ENCODE data around the gene NFATC1.

NFATC1 gene

DNA sequence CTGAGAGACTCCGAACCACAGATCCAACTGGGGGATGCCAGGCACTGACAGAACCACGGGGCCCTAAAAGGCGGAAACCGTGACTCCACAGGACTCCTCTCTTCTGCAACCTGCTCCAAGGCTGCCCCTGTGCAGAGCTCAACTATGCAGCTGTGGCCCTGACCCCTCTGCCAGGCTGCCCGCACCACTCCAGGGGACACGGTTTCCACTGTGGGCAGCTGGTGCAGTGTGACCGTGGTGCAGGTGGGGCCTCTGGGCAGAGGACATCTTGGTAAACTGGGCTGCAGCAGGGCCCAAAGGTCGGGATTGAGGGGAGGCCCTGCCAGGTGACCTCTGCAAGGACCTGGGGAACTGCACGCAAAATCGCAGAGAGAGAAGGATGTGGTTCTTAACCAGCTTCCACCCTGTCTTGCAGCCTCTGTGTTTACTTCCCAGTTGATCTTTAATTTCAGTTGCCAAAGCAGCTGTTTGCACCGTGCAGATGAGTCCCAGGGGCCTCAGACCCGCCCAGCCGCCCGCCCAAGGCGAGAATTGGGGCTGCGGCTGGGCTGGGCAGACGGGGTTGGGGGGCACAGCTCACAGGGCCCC lies 179.3 kb downstream of the NFATC1 start:
- no peak for DNase-seq (ENCODE audit: low spot score)

DNA sequence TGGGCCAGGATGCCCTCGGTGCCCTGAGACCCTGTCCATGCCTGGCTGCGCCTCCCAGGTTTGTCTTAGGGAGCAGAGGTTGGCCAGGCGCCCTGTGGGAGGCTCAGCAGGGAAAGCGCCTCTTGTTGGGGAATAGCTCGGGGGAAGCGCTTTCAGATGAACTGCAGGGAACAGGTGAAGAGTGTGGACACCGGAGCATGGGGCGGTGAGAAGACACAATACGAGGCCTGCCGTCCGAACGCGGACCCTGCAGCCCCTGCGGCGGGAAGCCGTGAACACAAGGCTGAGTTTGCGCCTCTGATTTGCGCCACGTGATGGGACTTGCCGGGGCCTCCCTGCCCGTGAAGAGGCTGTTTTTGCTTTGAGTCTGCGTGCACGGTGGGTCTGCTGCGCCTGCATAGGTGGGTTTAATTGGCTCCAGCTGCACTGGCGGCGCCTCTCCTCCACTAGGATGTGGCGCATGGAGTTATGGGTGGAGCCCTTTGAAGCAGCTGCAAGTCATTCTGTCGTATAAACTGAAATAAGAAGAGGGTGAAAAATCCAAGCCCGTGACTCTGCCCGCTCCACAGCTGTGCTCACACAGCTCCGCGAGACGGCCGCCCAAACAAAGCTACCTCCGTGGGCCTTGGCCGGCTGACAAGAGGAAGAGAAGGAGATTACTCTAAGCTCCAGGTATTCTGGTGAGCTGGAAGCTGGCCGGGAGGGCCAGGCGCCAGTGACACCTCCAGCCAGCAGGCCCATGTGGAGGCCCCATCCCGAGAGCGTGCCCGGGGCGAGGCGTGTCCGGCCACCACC lies 180.4 kb downstream of the NFATC1 start:
- DNase-seq (ENCODE audit: low spot score): peak; percentile 72

DNA sequence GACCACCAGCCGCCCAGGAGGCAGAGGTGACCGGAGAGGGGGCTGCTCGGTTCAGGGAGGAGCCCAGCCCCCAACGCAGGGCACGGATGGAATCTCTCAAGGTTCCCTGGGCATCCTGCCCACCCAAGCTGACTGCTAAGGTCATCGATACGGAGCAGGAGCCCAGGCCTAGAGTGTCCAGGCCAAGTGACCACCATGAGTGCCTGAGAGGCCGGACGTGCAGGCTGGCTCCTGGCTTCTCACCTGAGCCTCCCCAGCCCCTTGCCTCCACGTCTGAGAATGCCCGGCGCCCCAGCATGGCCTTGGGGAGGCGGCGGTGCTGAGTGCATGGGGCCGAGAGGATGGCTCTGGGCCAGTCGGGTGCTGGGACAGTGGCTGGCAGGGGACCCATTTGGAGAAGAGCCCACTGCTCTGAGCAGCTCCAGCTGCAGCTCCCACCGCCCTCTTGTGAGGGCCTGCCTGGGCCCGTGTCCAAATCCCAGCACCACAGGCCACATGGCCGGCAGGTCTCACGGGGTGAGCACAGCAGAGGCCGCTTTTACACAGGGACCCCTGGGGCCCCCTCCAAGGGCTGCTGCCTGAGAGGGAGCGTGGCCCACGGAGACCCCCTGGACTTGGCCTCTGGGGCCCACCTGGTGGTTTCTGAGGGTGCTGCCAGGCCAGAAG lies 181.1 kb downstream of the NFATC1 start:
- no peak for DNase-seq (ENCODE audit: low spot score)

DNA sequence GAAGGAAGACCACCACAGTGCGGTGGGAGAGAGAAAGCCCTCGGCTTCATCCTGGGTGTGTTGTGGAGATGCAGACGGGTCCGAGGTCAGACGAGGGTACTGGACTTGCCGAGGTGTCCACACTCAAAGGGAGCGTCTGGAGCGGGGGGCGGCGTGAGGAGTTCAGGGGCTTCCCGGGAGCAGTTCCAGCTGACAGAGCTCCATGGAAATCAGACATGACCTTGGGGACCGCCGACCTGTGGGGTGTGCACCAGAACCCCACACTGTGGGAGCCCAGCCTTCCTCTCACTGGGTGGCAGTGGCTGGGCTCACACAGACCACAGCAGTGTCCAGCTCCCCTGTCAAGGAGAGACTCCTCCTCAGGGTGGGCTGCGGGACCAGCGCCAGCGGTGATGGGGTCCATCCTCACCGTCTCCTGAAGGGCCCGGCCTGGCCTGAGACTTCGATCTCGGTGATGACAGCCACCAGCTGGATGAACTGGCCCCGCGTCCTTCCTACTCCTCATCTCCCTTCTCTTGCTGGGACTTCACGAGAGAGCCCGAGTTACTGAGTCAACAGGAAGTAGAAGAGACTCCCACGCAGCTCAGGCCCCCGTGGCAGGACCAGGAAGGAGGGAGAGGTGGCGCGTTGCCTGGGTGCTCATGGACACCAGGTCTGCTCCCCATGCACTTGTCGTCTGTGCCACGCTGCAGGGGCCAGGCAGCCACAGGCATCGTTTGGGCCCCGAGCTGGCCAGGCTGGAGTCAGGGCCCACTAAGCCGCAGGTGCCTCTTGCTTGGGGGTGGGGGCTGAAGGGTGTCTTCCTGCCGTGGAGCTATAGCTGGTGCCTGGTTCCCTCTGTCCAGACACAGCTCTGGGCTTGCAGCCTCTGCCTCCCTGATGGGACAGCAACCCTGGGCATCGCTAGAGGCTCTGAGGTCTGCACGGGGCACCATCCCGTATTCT lies 182.0 kb downstream of the NFATC1 start:
- peak; percentile 76 for DNase-seq (ENCODE audit: low spot score)

DNA sequence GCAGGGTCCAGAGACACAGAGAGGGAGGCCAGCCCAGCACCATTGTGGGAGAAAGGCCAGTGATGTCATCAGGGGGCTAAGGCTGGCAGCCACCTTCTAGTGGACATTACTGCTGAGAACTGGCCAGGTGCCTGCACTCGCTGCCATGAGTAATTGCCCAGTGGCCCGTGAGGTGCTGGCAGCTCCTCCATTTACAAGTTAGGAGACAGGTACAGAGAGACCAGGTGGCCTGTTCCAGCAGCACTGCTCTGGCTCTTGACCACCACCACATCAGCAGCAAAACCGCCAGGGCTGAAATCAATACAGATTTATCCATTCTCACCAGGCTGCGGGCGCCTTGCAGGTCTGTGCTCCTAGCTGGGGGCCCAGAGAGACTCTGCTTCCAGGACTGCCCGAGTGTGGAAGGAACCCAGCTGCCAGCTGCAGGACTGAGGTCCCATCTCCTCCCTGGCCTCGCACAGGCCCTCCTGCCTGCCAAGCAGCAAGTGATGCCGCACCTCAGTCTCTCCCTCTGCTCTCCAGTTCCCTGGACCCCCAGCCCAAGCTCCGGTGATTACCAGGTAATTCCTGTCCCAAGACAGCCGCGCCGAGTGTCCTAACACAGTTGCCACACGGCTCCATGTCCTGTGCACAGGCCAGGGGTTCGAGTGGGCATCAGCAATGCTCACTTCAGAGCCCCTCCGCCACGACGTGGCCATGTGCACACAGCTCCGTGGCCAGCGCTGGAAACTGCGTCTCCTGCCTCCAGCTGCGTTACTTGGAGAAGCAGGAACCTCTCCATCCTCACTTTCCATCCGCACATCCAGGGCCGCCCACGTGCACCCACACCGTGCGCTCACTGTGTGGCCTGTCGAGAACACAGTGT lies 182.9 kb downstream of the NFATC1 start:
- DNase-seq (ENCODE audit: low spot score): peak; percentile 66

Data from kidney tubule cell (primary cell).